ENCODE measurements around the gene AADACL3. TPM values are rescaled to one million over a fixed set of nuclear protein-coding genes. Genes with fewer than 3 reads are reported as not detected.

Gene AADACL3
- total and polyA plus RNA-seq, 2 of the 8 experiments (the other 6 are each of a cell fraction or from before 2014, with no cell fraction given) = 0.33 to 2.3 TPM

- TF ChIP-seq TAF7 (optimal IDR thresholded peaks at IDR 0.05; ENCODE audit: borderline replicate concordance, low read depth, low read length) (no peak), CEBPB (IDR thresholded peaks at IDR 0.05; ENCODE audit: low read depth, low read length) (no peak)
- TF ChIP-seq, protein P1, sequence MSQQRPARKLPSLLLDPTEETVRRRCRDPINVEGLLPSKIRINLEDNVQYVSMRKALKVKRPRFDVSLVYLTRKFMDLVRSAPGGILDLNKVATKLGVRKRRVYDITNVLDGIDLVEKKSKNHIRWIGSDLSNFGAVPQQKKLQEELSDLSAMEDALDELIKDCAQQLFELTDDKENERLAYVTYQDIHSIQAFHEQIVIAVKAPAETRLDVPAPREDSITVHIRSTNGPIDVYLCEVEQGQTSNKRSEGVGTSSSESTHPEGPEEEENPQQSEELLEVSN (IDR thresholded peaks at IDR 0.05) = no peak
Measured at GRCh38 chr1:12773438-12773837, 57.5 kb downstream of the AADACL3 start, which contains the start of gene PRAMEF12 (continued).
